SK-N-SH treated with all-trans-retinoic acid at 6 μM for 48 hours (cell line): ENCODE data around the gene TMC7.

Experiments
- ATAC-seq: fragments of 200-7000 bp; cut with Tn5 transposase; 3 replicates; pipeline ENCODE4 v1.9.1; 2020; ENCODE audit warnings: mild to moderate bottlenecking, moderate library complexity
- ARNTL ChIP-seq: fragments of 450-650 bp; formaldehyde crosslinking; IDR thresholded peaks from 2 replicates; pipeline ENCODE4 v1.5.0; 2020; ENCODE audit warnings: low read depth, mild to moderate bottlenecking, moderate library complexity, borderline replicate concordance
- BACH2 ChIP-seq: fragments of 250-450 bp; sonication (Bioruptor Pico); IDR thresholded peaks from 2 replicates; pipeline ENCODE4 v1.9.0; 2021; ENCODE audit warnings: mild to moderate bottlenecking, borderline replicate concordance
- CSDC2 ChIP-seq: fragments of 250-450 bp; sonication (Bioruptor Pico); IDR thresholded peaks from 2 replicates; pipeline ENCODE4 v1.5.0; 2020; ENCODE audit warnings: mild to moderate bottlenecking, moderate library complexity
- ESRRG ChIP-seq: fragments of 250-450 bp; sonication (Bioruptor Pico); IDR thresholded peaks from 2 replicates; pipeline ENCODE4 v1.6.1; 2021; ENCODE audit warnings: mild to moderate bottlenecking
- GLIS3 ChIP-seq: fragments of 250-450 bp; sonication (Bioruptor Pico); IDR thresholded peaks from 2 replicates; pipeline ENCODE4 v1.5.0; 2020; ENCODE audit warnings: mild to moderate bottlenecking, moderate library complexity
- RARB ChIP-seq: fragments of 250-450 bp; sonication (Bioruptor Pico); IDR thresholded peaks from 2 replicates; pipeline ENCODE4 v1.8.0; 2021; ENCODE audit warnings: mild to moderate bottlenecking, moderate library complexity
- TCF4 ChIP-seq: fragments of 250-450 bp; sonication (Bioruptor Pico); IDR thresholded peaks from 2 replicates; pipeline ENCODE4 v1.8.0; 2021; ENCODE audit warnings: mild to moderate bottlenecking, moderate library complexity, borderline replicate concordance
- TOX ChIP-seq: fragments of 250-450 bp; sonication (Bioruptor Pico); IDR thresholded peaks from 2 replicates; pipeline ENCODE4 v1.8.0; 2021; ENCODE audit warnings: mild to moderate bottlenecking, moderate library complexity, borderline replicate concordance
- ZC3H10 ChIP-seq: fragments of 250-450 bp; sonication (Bioruptor Pico); IDR thresholded peaks from 2 replicates; pipeline ENCODE4 v1.5.1; 2021; ENCODE audit warnings: mild to moderate bottlenecking, moderate library complexity
- ZFP3 ChIP-seq: fragments of 250-450 bp; sonication (Bioruptor Pico); IDR thresholded peaks from 2 replicates; pipeline ENCODE4 v1.5.0; 2020; ENCODE audit warnings: mild to moderate bottlenecking, moderate library complexity
- ZFP30 ChIP-seq: fragments of 450-650 bp; formaldehyde crosslinking; IDR thresholded peaks from 2 replicates; pipeline ENCODE4 v1.5.0; 2022; ENCODE audit warnings: mild to moderate bottlenecking, moderate library complexity
- ZNF565 ChIP-seq: fragments of 450-650 bp; formaldehyde crosslinking; conservative IDR thresholded peaks from 2 replicates; pipeline ENCODE4 v1.5.0; 2020; ENCODE audit warnings: low read depth, mild to moderate bottlenecking, moderate library complexity
- ZNF70 ChIP-seq: fragments of 450-650 bp; formaldehyde crosslinking; IDR thresholded peaks from 2 replicates; pipeline ENCODE4 v1.5.0; 2020; ENCODE audit warnings: mild to moderate bottlenecking, moderate library complexity
- ZNF8 ChIP-seq: fragments of 450-650 bp; formaldehyde crosslinking; IDR thresholded peaks from 2 replicates; pipeline ENCODE4 v1.5.0; 2020; ENCODE audit warnings: mild to moderate bottlenecking, moderate library complexity
- TF ChIP-seq, protein P1 (sequence below): fragments of 250-450 bp; sonication (Bioruptor Pico); IDR thresholded peaks from 2 replicates; pipeline ENCODE4 v1.5.1; 2020; ENCODE audit warnings: low read depth, mild to moderate bottlenecking, moderate library complexity
- TF ChIP-seq, protein P2 (sequence below): fragments of 250-450 bp; sonication (Bioruptor Pico); IDR thresholded peaks from 2 replicates; pipeline ENCODE4 v1.8.0; 2021; ENCODE audit warnings: low read depth, mild to moderate bottlenecking, moderate library complexity, borderline replicate concordance
- TF ChIP-seq, protein P3 (sequence below): fragments of 250-450 bp; sonication (Bioruptor Pico); IDR thresholded peaks from 2 replicates; pipeline ENCODE4 v1.5.0; 2020; ENCODE audit warnings: mild to moderate bottlenecking, moderate library complexity
- TF ChIP-seq, protein P4 (sequence below): fragments of 250-450 bp; sonication (Bioruptor Pico); IDR thresholded peaks from 2 replicates; pipeline ENCODE4 v1.8.0; 2020; ENCODE audit warnings: mild to moderate bottlenecking, moderate library complexity, borderline replicate concordance
- TF ChIP-seq, protein P5 (sequence below): fragments of 250-450 bp; sonication (Bioruptor Pico); IDR thresholded peaks from 2 replicates; pipeline ENCODE4 v1.5.1; 2021; ENCODE audit warnings: mild to moderate bottlenecking, moderate library complexity

The TMC7 gene

DNA sequence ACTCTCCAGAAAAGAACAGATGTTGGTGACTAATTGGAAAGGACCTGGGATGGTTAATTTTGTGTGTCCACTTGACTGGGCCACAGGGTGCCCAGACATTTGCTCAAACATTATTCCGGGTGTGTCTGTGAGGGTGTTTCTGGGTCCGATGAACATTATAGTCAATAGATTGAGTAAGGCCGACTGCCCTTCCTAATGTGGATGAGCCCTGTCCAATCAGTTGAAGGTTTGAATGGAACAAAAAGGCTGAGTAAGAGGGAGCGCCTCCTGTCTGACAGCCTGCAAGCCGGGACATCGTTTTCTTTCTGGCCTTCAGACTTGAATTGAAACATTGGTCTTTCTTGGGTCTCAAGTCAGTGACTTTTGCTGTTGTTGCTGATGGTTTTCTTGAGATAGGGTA lies 107.2 kb downstream of the TMC7 start (continued):
- TF ChIP-seq, protein P1, sequence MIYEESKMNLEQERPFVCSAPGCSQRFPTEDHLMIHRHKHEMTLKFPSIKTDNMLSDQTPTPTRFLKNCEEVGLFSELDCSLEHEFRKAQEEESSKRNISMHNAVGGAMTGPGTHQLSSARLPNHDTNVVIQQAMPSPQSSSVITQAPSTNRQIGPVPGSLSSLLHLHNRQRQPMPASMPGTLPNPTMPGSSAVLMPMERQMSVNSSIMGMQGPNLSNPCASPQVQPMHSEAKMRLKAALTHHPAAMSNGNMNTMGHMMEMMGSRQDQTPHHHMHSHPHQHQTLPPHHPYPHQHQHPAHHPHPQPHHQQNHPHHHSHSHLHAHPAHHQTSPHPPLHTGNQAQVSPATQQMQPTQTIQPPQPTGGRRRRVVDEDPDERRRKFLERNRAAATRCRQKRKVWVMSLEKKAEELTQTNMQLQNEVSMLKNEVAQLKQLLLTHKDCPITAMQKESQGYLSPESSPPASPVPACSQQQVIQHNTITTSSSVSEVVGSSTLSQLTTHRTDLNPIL, result no peak
- TF ChIP-seq ZFP30 (CRISPR knock-in tag) (no peak), ZFP3 (no peak), GLIS3 (CRISPR knock-in tag) (no peak), CSDC2 (CRISPR knock-in tag) (no peak), BACH2 (CRISPR knock-in tag) (no peak), TCF4 (no peak), ZNF70 (CRISPR knock-in tag) (no peak), ESRRG (CRISPR knock-in tag) (no peak), ARNTL (CRISPR knock-in tag) (no peak)
- TF ChIP-seq, protein P2, sequence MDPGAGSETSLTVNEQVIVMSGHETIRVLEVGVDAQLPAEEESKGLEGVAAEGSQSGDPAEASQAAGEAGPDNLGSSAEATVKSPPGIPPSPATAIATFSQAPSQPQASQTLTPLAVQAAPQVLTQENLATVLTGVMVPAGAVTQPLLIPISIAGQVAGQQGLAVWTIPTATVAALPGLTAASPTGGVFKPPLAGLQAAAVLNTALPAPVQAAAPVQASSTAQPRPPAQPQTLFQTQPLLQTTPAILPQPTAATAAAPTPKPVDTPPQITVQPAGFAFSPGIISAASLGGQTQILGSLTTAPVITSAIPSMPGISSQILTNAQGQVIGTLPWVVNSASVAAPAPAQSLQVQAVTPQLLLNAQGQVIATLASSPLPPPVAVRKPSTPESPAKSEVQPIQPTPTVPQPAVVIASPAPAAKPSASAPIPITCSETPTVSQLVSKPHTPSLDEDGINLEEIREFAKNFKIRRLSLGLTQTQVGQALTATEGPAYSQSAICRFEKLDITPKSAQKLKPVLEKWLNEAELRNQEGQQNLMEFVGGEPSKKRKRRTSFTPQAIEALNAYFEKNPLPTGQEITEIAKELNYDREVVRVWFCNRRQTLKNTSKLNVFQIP, result no peak

DNA sequence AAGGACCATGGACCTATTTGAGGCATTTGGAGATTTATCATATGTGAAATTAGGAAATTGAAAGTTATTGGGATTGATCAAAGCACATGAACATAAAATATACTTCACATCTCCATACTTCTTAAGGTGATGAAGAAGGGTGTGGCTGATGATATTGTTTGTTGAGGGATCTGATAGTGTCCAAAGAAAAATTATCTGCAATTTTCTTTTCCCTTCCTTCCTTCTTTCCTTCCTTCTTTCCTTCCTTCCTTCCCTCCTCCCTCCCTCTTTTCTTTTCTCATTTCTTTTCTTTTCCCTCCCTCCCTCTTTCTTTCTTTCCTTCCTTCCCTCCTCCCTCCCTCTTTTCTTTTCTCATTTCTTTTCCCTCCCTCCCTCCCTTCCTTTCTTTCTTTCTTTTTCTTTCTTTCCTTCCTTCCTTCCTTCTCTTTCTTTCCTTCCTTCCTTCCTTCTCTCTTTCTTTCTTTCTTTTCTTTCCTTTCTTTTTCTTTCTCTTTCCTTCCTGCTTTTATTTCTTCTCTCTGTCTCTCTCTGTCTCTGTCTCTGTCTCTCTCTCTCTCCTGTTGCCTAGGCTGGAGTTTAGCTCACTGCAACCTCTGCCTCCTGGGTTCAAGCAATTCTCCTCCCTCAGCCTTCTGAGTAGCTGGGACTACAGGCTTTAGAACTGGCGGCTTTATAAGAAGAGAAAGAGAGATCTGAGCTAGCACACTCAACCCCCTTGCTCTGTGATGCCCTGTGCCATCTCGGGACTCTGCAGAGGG lies 109.1 kb downstream of the TMC7 start:
- no peak for ATAC-seq
- TF ChIP-seq, protein P3, sequence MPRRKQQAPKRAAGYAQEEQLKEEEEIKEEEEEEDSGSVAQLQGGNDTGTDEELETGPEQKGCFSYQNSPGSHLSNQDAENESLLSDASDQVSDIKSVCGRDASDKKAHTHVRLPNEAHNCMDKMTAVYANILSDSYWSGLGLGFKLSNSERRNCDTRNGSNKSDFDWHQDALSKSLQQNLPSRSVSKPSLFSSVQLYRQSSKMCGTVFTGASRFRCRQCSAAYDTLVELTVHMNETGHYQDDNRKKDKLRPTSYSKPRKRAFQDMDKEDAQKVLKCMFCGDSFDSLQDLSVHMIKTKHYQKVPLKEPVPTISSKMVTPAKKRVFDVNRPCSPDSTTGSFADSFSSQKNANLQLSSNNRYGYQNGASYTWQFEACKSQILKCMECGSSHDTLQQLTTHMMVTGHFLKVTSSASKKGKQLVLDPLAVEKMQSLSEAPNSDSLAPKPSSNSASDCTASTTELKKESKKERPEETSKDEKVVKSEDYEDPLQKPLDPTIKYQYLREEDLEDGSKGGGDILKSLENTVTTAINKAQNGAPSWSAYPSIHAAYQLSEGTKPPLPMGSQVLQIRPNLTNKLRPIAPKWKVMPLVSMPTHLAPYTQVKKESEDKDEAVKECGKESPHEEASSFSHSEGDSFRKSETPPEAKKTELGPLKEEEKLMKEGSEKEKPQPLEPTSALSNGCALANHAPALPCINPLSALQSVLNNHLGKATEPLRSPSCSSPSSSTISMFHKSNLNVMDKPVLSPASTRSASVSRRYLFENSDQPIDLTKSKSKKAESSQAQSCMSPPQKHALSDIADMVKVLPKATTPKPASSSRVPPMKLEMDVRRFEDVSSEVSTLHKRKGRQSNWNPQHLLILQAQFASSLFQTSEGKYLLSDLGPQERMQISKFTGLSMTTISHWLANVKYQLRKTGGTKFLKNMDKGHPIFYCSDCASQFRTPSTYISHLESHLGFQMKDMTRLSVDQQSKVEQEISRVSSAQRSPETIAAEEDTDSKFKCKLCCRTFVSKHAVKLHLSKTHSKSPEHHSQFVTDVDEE (CRISPR knock-in tag), result no peak
- TF ChIP-seq CSDC2 (CRISPR knock-in tag) (no peak), TOX (CRISPR knock-in tag) (no peak), TCF4 (no peak), ZNF565 (CRISPR knock-in tag) (no peak), BACH2 (CRISPR knock-in tag) (no peak), ARNTL (CRISPR knock-in tag) (no peak), RARB (CRISPR knock-in tag) (no peak), ZNF70 (CRISPR knock-in tag) (no peak), ZNF8 (CRISPR knock-in tag) (no peak), GLIS3 (CRISPR knock-in tag) (no peak), ZFP3 (no peak), ZC3H10 (CRISPR knock-in tag) (no peak)
- TF ChIP-seq, protein P4, sequence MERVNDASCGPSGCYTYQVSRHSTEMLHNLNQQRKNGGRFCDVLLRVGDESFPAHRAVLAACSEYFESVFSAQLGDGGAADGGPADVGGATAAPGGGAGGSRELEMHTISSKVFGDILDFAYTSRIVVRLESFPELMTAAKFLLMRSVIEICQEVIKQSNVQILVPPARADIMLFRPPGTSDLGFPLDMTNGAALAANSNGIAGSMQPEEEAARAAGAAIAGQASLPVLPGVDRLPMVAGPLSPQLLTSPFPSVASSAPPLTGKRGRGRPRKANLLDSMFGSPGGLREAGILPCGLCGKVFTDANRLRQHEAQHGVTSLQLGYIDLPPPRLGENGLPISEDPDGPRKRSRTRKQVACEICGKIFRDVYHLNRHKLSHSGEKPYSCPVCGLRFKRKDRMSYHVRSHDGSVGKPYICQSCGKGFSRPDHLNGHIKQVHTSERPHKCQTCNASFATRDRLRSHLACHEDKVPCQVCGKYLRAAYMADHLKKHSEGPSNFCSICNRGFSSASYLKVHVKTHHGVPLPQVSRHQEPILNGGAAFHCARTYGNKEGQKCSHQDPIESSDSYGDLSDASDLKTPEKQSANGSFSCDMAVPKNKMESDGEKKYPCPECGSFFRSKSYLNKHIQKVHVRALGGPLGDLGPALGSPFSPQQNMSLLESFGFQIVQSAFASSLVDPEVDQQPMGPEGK (CRISPR knock-in tag), result no peak
- TF ChIP-seq, protein P5, sequence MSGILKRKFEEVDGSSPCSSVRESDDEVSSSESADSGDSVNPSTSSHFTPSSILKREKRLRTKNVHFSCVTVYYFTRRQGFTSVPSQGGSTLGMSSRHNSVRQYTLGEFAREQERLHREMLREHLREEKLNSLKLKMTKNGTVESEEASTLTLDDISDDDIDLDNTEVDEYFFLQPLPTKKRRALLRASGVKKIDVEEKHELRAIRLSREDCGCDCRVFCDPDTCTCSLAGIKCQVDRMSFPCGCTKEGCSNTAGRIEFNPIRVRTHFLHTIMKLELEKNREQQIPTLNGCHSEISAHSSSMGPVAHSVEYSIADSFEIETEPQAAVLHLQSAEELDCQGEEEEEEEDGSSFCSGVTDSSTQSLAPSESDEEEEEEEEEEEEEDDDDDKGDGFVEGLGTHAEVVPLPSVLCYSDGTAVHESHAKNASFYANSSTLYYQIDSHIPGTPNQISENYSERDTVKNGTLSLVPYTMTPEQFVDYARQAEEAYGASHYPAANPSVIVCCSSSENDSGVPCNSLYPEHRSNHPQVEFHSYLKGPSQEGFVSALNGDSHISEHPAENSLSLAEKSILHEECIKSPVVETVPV (CRISPR knock-in tag), result no peak
- TF ChIP-seq, protein P1, result no peak
